Germinal center (tissue), 1 donor: ENCODE measurements around the gene UNC13C.

Experiments
- DNase-seq: peaks from one replicate; pipeline ENCODE4 v3.0.0; 2012; ENCODE audit warnings: mixed read lengths, low spot score

The UNC13C gene

DNA sequence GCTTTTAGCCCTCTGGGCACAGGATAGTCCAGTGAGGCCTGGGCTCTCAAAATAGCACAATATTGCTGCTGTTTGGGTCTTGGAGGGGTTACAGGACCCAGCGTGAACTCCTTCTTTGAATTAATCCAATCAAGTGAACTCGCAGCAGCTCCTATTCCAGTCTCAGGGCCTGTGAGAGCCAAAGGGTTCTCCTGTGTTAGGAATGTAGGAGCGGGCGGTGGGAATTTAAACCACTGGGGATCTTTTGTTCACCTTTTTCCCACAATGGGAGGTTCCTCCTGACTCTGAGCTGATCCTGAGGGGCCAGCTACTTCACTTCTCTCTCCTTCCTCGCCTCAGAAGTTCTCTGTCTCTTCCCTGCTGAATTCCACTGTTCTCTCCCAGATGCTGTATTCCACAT, 504.0 kb downstream of the UNC13C start:
- DNase-seq, result no peak

DNA sequence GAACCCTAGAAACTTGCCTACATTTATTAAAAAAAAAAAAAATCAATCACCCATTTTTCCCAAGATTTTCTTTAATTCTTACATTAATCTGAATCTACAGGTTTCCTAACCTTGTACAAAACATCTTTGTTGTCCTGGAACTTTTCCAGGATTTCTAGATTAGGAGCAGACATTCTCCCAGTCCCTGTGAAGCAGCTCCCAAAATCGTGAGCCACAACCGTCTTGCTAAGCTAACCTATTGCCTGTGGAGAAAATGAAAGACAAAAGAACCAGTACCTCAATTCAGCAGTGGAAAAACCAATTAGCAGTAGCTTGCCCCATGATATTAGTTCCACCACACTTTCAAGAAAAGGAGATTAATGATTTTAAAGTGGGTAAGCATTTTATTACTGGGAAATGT, 522.1 kb downstream of the UNC13C start:
- DNase-seq, result no peak

DNA sequence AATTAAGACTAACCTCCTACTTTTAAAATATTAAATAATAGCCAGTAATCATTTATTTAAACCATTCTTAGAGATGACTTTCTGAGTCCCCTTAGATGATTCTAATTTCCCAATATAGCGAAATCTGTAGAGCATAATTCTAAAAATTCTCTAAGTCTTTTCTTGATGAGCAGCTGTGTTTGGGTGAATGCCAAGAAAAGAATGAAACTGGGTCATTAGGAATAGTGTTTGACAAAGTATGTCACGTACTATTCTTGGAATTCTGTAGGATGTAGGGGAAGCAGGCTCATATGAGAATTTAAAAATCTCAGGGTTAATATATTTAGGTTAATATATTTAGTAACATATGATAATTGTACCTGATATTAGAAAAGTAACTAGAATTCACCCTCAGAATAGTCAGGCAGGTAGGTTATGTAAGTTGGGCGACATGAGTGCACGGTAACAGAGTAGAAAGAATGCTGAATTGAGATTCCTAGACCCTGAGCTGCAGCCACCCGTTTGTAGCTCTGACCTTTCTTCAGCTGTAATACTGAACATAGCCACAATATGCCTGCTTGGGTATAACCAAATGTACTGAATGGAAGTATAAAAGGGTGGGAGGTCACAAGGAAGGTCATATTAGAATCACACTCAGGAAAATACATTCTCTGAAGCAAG, 524.3 kb downstream of the UNC13C start:
- DNase-seq, result no peak

DNA sequence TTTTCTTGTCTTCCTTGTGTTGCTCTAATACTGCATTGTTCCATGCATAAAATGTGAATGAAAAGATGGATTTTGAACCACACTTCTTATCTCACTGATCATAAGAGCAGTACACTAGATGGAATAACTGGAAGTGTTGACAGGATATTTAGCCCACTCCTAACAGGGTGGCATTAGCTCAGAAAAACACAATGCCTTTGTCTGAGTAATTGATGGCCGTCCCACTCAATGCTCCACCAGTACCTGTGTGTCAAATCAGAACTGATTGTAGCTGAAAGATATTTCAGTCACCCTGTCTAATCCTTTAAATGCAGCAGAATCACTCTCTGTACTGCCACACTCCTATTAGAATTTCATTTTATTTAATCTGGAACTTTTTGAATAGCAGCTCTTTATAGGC, 526.5 kb downstream of the UNC13C start:
- DNase-seq, result no peak

DNA sequence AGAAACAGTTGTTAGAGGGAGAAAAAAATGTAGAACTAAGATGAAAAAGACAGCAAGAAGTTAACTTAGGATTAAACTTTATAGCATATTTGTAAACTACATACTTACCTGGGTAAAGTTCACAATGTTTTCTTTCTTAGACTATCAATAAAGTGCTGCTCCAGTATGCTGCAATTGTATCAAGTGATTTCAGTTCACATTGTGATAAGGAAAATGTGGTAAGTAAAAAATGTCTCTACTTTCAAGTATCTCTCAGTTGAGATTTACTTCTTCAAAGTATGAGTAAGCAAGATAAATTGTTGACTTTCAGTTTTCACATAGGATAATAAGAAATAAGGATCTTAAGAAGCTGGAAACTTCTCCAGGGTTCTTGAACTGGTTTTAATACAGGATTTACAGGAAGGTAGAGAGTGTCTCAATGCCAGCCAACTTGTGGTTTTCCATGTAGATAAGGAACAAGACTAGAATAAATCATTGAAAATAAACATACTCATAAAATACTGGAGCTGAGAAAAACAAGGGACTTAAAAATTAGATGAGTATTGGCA, 528.8 kb downstream of the UNC13C start:
- no peak for DNase-seq

DNA sequence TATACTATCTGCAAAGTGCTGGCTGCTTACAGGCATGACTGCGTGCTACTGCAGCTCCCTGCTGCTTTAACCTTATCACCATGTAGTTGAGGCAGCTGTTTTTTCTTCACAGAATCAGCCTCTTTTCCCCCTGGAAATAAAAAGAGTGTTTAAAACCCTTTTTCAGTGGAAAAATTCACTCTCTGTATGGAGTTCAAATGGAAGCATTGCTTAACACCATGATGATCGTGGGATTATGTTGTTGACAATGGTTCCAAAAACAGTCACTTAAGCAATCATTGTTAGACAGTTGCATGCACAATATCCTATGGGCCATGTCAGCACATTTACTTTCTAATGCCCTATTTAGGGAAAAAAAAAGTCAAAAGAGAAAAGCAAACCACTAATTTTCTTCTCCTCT, 536.4 kb downstream of the UNC13C start:
- DNase-seq, result no peak

DNA sequence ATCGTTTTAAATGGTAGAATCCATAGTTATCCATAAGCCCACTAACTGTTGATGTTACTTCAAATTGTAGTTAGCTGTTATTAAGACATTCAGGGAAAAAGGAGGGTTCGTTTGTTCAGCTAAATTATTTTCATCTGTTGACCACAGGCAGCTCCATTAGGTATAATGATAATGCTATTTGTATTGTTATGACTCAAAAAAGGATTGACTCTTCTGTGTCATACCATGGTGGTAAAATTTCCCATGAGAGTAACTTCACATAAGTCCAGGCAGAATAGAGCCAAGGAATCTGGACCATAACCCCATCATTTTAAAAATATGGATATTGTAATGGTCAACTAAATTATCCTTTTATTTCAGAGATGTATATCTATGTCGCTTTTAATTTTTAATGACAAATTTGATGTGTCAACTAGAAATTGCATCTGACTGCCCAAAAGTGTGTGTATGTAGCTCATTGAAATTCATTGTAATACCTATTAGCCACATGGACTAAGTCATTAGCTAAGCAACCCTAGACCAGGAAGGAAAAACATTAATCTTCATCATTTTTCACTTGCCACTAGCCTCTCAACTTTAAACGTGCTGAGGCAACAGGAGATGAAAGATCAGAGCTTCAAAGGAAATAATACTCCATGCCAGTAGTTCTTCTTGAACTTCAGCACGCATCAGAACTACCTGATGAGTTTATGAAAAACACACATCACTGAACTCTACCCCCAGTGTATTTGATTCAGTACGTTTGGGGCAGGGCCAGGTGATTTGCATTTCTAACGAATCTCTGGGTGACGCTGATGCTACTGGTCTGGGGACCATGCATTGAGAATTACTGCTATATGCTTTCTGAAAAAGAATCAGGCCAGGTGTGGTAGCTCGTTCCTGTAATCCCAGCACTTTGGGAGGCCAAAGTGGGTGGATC, 537.7 kb downstream of the UNC13C start:
- no peak for DNase-seq

DNA sequence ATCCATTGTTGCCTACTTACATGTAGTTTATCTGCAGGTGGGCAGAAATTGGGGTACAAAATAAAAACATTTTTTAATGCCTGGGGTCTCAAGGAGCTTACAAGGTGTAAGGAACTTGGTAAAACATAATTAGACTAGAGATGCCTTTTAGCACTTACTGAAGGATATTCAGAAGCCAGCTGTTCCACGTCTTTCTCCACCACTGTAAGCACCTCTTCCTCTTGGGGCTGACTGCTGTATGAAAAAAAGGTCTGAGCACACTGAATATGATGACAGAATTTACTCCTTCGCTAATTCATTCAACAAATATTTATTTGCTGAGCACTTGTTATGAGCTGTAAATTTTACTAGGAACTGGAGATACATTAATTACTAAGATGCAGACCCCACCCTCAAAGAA, 539.1 kb downstream of the UNC13C start:
- DNase-seq, result no peak

DNA sequence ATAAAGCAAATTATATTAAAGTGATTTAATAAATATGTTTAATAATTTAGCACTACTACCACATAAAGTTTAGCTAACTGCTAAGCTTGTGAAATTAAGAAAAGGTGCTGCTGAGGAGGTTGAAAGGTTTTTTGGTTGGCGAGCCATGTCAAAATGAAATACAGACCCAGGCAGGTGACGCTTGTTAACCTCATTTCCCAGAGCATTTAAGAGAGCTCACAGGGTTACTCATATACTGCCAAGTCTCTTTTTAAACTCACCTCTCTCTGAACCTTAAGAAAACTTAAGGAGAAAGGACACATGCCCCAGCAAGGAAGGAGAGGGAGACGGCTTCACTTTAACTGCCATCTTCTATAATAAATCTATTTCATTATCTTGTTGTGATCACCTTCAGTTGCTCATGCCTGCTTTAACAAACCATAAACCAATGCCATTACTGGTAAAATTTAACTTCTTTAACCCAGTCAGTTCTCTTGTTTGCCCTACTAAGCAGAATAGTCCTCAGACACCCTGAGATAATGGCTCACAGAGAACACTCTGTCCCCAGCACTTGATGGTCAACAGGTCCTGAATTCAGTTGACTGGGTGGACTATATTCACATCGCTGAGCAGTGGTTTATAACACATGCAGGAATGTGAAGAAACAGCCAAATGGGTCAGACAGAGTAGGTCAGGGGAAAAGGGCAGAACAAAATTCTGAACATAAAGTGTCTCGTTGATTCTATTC, 540.1 kb downstream of the UNC13C start:
- DNase-seq, result no peak

DNA sequence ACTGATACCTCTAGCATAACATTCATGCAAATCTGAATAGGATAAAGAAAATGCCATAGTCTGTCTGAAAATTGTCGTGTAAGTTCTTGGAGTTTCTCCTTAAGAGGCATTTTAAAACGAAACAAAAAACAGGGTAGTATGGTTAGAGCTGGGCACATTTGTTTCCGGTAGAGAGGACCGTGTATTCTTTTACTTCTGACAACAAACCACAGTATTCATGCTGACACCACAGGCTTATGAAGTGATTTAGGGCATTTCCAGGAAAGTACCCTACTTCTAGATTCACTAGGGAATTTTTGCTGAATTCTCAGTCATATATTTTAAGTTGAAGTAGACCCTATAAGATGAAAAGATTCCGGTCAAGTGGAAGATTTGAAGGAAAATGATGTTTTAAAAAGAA, 541.3 kb downstream of the UNC13C start:
- DNase-seq, result no peak

DNA sequence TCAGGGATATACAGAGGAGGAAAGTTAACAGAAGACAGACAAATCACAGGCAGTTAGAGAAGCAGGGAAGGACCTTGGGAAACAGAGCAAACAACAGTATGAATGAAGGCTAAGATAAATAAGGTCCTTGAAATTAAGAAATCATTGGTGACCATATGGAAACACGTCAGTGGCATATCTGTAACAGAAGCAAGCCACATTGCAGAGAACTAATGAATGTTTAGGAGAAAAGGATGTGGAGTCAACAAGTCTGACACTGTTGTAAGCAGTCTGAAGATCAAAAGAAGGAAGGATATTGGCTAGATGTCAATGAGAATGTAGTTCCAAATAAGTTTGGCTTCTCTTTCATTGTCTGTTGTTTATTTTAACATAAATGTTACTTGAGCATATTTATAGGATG, 542.4 kb downstream of the UNC13C start:
- DNase-seq, result no peak

DNA sequence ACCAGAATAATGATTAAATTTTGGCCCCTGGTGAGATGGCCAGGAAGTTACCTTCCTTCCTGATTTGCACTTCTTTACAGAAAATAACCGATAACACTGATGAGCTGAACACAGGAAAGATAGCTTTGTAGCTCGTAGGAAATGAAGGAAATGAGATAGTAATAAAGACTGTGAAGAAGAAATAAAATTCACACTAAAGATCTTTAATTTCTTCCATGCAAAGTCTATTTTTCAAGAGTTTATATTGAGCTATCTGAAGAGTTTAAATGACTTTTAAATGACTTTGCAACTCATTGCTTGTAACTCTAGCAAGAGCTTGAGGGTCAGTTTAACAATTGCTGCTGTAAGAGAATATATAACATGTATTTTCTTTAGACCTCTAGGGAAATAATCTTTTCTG, 543.0 kb downstream of the UNC13C start:
- no peak for DNase-seq

DNA sequence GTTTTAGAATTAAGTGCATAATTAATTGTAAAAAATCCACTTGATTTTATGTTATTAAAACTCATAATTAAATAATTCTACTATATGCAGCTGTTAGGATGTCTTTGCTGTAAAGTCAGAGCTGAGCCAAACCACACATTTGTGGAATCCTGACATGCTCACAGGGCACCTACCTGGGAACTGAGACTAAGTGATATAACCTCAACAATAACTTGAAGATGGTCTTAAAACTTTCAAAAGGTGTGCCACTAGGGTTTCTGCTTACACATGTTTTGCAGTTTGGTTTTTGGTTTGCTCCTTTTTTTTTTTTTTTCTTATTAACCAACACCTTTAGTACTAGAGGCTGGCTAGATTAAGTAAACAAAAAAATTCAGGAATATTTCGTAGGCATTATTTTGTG, 549.8 kb downstream of the UNC13C start:
- no peak for DNase-seq

DNA sequence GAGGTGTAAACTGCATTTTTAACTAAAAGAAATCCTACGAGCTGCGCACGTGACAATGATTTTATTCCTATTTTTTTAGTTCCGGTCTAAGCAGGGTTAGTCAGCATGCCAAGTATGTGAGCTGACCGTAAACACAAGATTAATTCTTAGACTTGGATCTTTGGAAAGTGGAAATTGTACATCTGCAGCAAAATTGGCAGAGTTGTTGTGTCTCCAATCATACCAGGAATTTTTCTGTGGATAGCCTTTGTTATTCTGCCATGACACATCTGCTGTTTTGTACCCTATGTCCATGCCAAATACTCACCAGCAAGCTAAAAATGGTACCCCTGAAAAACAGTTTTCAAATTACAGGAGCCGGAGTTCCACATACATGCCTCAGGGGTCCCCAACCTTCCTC, 562.5 kb downstream of the UNC13C start:
- no peak for DNase-seq

DNA sequence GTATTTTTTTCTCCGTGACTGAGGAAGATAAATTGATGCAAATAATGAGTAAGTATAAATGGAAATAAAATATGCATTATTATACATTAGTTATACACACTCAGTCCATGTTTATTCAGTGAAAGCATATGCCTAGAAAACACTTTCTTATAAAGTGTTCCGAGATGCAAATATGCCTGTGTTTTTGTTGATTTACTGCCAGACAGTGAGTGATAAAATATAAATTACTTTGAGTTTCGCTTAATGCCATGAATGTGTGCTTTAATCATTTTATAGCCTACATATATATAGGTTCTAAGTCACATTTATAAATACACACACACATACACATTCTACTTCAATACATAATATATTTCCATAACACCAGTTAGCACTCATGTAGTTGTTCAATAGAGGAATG, 569.2 kb downstream of the UNC13C start:
- no peak for DNase-seq

DNA sequence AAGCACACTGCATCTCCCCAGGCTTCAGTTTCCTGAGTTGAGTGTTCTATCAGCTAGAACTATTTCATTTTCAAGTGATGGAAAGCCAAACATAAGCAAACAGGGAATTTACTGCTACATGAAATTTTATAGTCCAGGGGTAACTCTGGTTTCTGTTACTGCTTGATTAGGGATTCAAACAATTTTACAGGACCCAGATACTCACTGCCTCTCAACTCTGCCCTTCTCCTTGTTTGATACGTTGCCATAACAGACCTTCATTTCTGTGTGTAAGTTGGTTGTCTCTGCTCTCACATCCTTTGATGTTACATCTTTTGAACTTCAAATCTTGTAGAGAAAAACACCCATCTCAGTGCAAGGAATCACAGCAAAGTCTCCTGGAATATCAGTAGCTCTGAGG, 572.7 kb downstream of the UNC13C start:
- DNase-seq, result no peak

DNA sequence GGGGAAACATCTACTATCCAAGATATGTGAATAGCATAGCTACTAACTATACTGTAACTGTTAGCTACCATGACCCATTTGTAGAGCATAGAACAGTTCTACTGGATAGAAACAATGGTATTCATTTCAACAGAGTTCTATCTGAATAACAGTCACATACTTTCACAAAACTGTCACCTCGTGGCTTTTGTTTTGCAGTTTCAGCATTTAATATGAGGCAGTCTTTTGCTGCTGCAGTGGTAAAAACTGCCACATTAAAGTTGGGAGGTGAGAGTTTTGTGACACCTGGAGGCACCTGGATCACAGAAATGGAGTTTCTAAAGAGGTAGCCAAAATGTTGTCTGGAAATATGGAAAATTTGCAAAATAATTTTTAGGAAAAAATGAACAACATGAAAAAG, 578.0 kb downstream of the UNC13C start:
- DNase-seq, result no peak

DNA sequence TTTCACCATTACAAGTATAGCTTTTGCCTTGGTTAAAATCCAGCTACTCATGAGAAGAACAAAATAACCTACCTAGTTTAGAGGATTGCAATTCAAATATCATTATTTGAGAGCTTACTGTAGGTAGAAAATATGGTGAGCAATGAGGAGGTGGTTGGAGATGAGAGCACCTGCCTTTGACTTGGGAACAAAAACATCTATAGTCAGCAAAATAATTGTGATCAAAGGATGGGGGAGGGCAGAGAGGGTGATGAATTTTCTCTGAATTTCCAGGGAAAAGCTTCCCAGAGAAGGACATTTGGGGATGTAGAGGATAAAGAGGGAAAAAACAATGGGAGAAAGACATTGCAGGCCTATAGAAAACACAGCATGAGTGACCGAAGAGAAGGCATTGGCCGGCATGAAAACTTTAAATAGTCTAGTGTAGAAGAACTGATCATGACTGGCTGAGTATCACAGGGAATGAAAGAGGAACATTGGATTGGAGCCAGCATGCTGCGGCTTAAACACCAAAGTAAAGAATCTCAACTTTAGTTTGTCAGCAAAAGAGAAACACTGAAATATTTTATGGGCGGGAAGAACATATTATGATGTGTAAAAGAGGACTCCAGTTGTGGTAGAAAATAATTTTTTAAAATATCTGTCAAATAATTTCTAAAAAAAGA, 581.3 kb downstream of the UNC13C start:
- DNase-seq, result no peak

DNA sequence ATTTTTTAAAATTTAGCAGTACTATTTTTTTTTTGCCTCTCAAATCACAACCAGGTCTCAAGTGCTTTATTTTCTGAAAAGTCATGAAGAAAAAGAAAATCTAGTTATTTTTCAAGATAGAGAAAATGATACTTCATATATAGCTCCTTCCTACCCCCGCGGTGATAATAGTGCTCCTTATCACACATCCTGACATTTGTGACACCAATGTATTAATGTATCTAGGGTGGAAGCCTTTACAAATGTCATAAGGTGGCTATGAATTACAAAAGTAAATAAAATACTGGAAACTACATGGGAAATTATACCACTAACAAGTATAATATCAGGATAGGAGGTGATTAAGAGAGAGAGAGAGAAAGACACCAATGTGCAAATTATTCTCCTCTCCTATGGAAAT, 582.2 kb downstream of the UNC13C start:
- no peak for DNase-seq

DNA sequence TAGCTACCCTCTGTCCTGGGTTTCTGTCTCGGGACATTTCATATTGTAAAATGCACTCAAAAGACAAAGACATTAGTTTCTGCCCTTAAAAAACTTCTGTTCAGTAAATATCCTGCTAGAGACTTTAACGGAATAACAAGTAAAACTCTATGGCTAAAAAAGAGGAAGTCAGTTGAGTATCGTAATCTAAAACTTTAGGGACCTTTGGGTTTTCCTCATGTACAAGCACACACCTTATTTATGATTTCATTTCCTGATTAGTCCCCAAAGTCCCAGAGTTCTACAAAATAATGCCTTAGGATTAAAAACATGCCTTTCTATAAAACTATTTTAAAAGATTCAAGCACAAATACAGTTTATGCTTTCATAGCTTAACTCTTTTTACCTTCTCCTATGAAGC, 585.9 kb downstream of the UNC13C start:
- DNase-seq, result no peak

DNA sequence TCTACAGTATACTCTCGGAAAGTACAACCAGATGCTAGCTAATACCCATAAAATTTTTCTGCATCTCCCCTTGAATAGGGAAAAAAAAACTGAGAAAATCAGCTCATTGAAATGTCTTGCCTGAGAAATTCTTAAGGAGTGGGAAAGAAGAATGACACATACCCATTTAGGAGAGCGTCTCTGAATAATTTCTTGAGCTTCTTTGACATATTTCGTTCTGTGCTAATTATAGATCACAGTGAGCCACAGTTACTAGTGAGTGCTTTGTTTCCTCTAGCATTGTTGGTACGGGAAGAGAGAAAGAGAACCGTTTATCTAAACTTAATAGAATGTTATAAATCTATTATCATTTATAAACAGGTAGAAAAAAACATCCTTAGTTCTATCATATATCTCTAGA, 588.4 kb downstream of the UNC13C start:
- DNase-seq, result no peak

DNA sequence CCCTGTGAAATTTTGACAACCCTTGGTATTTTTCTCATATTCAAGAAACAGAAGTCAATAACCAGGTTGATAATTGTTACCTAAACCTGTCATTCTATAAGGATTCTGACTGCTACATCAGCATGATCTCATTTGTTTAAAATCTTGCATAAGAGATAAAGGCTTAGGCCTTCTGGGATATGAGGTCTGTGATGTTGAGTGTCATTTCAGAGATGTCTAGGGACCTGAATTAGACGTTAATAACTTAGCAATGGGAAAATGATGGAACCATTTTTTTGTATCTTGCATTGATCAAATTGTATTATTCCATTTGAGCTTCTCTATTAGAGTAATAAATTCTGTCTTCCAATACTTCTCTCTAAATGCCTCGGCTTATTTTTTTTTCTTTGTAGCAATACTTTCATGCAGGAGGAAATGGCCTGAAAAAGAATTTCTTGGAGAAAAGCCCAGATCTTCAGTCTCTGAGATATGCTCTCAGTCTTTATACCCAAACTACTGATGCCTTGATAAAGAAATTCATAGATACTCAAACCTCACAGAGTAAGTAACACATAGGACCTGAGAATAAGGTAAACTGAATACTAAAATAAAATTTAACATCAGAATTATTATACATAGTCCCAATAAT, 589.3 kb downstream of the UNC13C start:
- no peak for DNase-seq
